Sigmoid colon (tissue), 4 donors: Measurements from ENCODE around the gene NME8.

Experiments used
- CTCF ChIP-seq, 4 experiments: fragments of 450-650 bp in 3 of 4; fragments of 200-600 bp in 1 of 4; IDR thresholded peaks; one replicate each; pipeline ENCODE4 v1.5.1; 2016 to 2019; ENCODE audit warnings: antibody characterized with exemption in 4 of 4, mild to moderate bottlenecking in 3 of 4, moderate library complexity in 2 of 4
- EP300 ChIP-seq, 4 donors: sonication (generic); formaldehyde crosslinking; IDR thresholded peaks; one replicate each; pipeline ENCODE4 v1.6.1; 2017; ENCODE audit warnings: antibody characterized with exemption in 4 of 4
- POLR2A ChIP-seq, 2 donors: fragments of 450-650 bp; IDR thresholded peaks; one replicate each; pipeline ENCODE4 v1.6.1; 2016; ENCODE audit warnings: antibody characterized with exemption in 2 of 2, mild to moderate bottlenecking in 2 of 2, moderate library complexity in 2 of 2

- TF ChIP-seq EP300 (IDR thresholded peaks at IDR 0.05) = no peak
- TF ChIP-seq CTCF (IDR thresholded peaks at IDR 0.05) = no peak
- no peak for TF ChIP-seq POLR2A (IDR thresholded peaks at IDR 0.05)
These were observed 94.7 kb downstream of the NME8 start for GRCh38 chr7:37942934-37943610.
